IMR-90 (cell line): ENCODE data around the gene NEDD4L.

Source experiments
- FOS ChIP-seq: fragments of 150-350 bp; IDR thresholded peaks from 2 replicates; pipeline ENCODE4 v1.6.1; 2016; ENCODE audit warnings: low read depth, low read length
- POLR2A ChIP-seq: IDR thresholded peaks from 2 replicates; pipeline ENCODE4 v1.6.1; 2012; ENCODE audit warnings: mild to moderate bottlenecking, low read depth, low read length
- RFX5 ChIP-seq: IDR thresholded peaks from 2 replicates; pipeline ENCODE4 v1.8.0; 2012; ENCODE audit warnings: low read depth, mild to moderate bottlenecking, low read length, moderate library complexity
- SMC3 ChIP-seq: fragments of 150-350 bp; IDR thresholded peaks from 2 replicates; pipeline ENCODE4 v1.6.1; 2016; ENCODE audit warnings: low read depth, mild to moderate bottlenecking, antibody characterized with exemption, low read length, moderate library complexity
- TF ChIP-seq, protein P1 (sequence below): conservative IDR thresholded peaks from 2 replicates; pipeline ENCODE4 v1.5.1; 2012; ENCODE audit warnings: mild to moderate bottlenecking, low read depth, low read length, improper control_type of control experiment

DNA sequence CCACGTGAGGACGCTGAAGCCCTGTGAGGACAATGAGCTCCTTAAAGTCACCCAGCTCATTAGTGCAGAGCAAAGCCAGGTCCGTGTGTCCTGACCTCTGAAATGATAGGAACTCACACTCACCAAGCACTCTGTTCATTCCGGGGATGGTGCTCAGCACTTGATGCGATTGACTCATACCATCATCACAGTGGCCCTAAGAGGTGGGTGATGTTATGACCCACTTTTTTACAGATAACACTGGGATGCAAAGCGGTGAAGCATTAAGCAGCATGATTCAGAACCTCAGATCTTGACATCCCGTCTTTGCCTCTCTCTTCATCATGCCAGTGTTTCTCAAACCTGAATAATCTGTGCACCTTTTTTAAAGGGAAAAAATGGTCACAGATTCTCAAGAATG, 350.0 kb downstream of the NEDD4L start:
- TF ChIP-seq FOS: peak; percentile 29; the same call in 1 of the 2 replicates
- TF ChIP-seq, protein P1, sequence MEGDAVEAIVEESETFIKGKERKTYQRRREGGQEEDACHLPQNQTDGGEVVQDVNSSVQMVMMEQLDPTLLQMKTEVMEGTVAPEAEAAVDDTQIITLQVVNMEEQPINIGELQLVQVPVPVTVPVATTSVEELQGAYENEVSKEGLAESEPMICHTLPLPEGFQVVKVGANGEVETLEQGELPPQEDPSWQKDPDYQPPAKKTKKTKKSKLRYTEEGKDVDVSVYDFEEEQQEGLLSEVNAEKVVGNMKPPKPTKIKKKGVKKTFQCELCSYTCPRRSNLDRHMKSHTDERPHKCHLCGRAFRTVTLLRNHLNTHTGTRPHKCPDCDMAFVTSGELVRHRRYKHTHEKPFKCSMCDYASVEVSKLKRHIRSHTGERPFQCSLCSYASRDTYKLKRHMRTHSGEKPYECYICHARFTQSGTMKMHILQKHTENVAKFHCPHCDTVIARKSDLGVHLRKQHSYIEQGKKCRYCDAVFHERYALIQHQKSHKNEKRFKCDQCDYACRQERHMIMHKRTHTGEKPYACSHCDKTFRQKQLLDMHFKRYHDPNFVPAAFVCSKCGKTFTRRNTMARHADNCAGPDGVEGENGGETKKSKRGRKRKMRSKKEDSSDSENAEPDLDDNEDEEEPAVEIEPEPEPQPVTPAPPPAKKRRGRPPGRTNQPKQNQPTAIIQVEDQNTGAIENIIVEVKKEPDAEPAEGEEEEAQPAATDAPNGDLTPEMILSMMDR: no peak
- TF ChIP-seq POLR2A: no peak
- no peak for TF ChIP-seq RFX5
- no peak for TF ChIP-seq SMC3
